Pancreas (tissue), 10 donors: Measurements from ENCODE around the gene PLEKHG4. TPM values are rescaled to one million over a fixed set of nuclear protein-coding genes. Genes with fewer than 3 reads are reported as not detected.

ENCODE experiments used
- ATAC-seq, 4 donors: fragments of 200-7000 bp; cut with Tn5 transposase; one replicate each; pipeline versions ENCODE4 v1.8.0 to v1.9.1; 2020; ENCODE audit warnings: mild to moderate bottlenecking in 4 of 4, moderate library complexity in 4 of 4
- DNase-seq, 6 donors: peaks; one replicate each; pipeline ENCODE4 v3.0.0-alpha.2; 2020
- FAIRE-seq: peaks from 2 replicates; lab custom pipeline; 2012; peaks lifted over from hg19 to GRCh38; lab: Jason Lieb, UNC
- H3K27ac ChIP-seq, 4 donors: fragments of 200-600 bp; sonication (generic); 1 replicate in 3 of 4; 2 replicates in 1 of 4; pipeline versions ENCODE4 v1.5.0 to v1.8.0; 2020
- H3K27me3 ChIP-seq, 4 donors: fragments of 200-600 bp; one replicate each; pipeline ENCODE4 v1.8.0; 2021
- H3K36me3 ChIP-seq, 3 donors: fragments of 200-600 bp; sonication (generic) in 1 of 3; one replicate each; pipeline versions ENCODE4 v1.5.0 to v1.8.0; 2020 to 2021
- H3K4me1 ChIP-seq, 3 donors: fragments of 200-600 bp; one replicate each; pipeline ENCODE4 v1.8.0; 2021
- H3K4me3 ChIP-seq, 4 donors: fragments of 200-600 bp; sonication (generic) in 2 of 4; one replicate each; pipeline versions ENCODE4 v1.5.0 to v1.8.0; 2020 to 2021
- H3K9me3 ChIP-seq, 4 donors: fragments of 200-600 bp; one replicate each; pipeline ENCODE4 v1.8.0; 2021
- CTCF ChIP-seq, 4 donors: fragments of 200-600 bp; sonication (generic) in 3 of 4; IDR thresholded peaks; one replicate each; pipeline versions ENCODE4 v1.5.0 to v1.8.0; 2021; ENCODE audit warnings: antibody characterized with exemption in 4 of 4
- WGBS, 2 donors: extraction: QIAGEN DNeasy Blood & Tissue Kit; methylation state at CpG; one replicate each; pipeline ENCODE4 v1.1.7; 2013; 5-methylcytosine and 5-hydroxymethylcytosine counted together
- intact Hi-C, 3 donors: fragments of 100-400 bp; cut with DNase I; formaldehyde crosslinking; loops; one replicate each; pipeline versions ENCODE4 v1.11.1 to v1.14.2; 2022
- polyA plus RNA-seq, 2 donors: library from polyadenylated mRNA; stranded (reverse); fragments of 200-250 nt; gene quantifications; one replicate each; pipeline ENCODE4 v1.2.3, GENCODE V29; 2013
- total RNA-seq, 6 donors: library from RNA; stranded (reverse); fragmentation: NEBNext Ultra II Directional in 4 of 6; extraction: Animal tissue kit (Norgen Biotek cat#: 25700) in 4 of 6; gene quantifications; one replicate each; pipeline versions ENCODE4 v1.2.1 to v1.2.4, GENCODE V29; 2021 to 2023
- donor health status: healthy with polysubstance abuse.
- donor health status: DM: no; HTN: no; CAD: no; lungs with moderate emphysema.
- donor health status: DM: no; HTN: no; CAD: no.
- donor health status: control.
- donor health status: control.
- donor health status: Bipolar disorder and iron deficiency.
- donor health status: DM: yes; HTN: yes; CAD: no.
- donor health status: DM: no; HTN: no; CAD: no.
- donor health status: DM: no; HTN: no; CAD: no.
- donor health status: DM: yes; HTN: yes; CAD: no.

PLEKHG4 gene
- total and polyA plus RNA-seq, 8 donors, result 3.5 to 28.5 (median 6.2) TPM

GRCh38 chr16:67256701-67257230 is 22.6 kb upstream of the PLEKHG4 start:
- no peak for TF ChIP-seq CTCF (IDR thresholded peaks at IDR 0.05)
- ATAC-seq (no peak), DNase-seq (no peak), FAIRE-seq (no peak)
- intact Hi-C loops, result no loop called here
- no peaks in the 10 kb centered on the region for H3K9me3 ChIP-seq
- H3K27me3 ChIP-seq, result no peaks in the 10 kb centered on the region
- no peak overlapping the region for H3K4me3 ChIP-seq
- H3K36me3 ChIP-seq, result no peaks in the 10 kb centered on the region
- H3K27ac ChIP-seq, result no peak overlapping the region
- no peaks in the 10 kb centered on the region for H3K4me1 ChIP-seq
- WGBS, 2 donors, result 88 to 92% methylated on average over 11 of the region's 11 CpGs

- FAIRE-seq, result no peak
- no peak overlapping the region for H3K27ac ChIP-seq
- WGBS, 2 donors, result 76 to 82% methylated on average over 4 of the region's 4 CpGs
- no peak for ATAC-seq
- intact Hi-C loops, result no loop called here
- TF ChIP-seq CTCF (IDR thresholded peaks at IDR 0.05), result no peak
- no peaks in the 10 kb centered on the region for H3K36me3 ChIP-seq
- no peaks in the 10 kb centered on the region for H3K4me1 ChIP-seq
- no peaks in the 10 kb centered on the region for H3K9me3 ChIP-seq
- no peak for DNase-seq
- no peak overlapping the region for H3K4me3 ChIP-seq
- no peaks in the 10 kb centered on the region for H3K27me3 ChIP-seq
These were observed 21.7 kb upstream of the PLEKHG4 start for GRCh38 chr16:67257486-67258160.

GRCh38 chr16:67258161-67258835 is 21.0 kb upstream of the PLEKHG4 start:
- FAIRE-seq (no peak), ATAC-seq (no peak), DNase-seq (no peak)
- WGBS, 2 donors, result 65 to 68% methylated on average over 11 of the region's 11 CpGs
- H3K27ac ChIP-seq, result no peak overlapping the region
- no peaks in the 10 kb centered on the region for H3K27me3 ChIP-seq
- H3K36me3 ChIP-seq, result no peaks in the 10 kb centered on the region
- intact Hi-C loops, result no loop called here
- no peaks in the 10 kb centered on the region for H3K9me3 ChIP-seq
- no peak for TF ChIP-seq CTCF (IDR thresholded peaks at IDR 0.05)
- no peak overlapping the region for H3K4me3 ChIP-seq
- H3K4me1 ChIP-seq, result no peaks in the 10 kb centered on the region

DNA sequence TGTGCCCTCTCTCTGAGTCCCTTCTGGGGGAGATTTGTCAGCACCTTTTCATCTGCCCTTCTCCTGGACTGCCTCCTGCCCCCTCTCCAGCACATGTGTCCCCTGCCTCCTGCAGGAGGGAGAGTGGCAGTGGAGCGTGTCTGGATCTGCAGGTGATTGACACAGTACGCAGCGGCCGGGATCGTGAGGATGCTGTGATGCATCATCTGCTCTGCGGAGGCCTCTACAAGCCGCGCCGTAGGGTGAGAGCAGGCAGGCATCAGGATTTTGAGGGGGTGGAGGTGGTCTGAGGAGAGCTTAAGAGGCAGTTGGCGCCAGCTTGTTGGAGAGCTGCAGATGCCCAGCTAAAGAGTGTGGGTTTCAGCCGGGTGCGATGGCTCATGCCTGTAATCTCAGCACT is 19.6 kb upstream of the PLEKHG4 start:
- Histone ChIP-seq H3K4me3 (no peak overlapping the region), H3K36me3 (no peaks in the 10 kb centered on the region), H3K9me3 (no peaks in the 10 kb centered on the region), H3K27ac (no peak overlapping the region), H3K4me1 (no peaks in the 10 kb centered on the region), H3K27me3 (no peaks in the 10 kb centered on the region)
- 89 to 91% methylated on average over 12 of the region's 12 CpGs for WGBS, 2 donors
- FAIRE-seq, result no peak
- no peak for TF ChIP-seq CTCF (IDR thresholded peaks at IDR 0.05)
- intact Hi-C loops, result no loop called here
- DNase-seq, result no peak
- no peak for ATAC-seq
